ENCODE data around the gene RAD51D.
A peak's percentile ranks its signal among the peaks of the same experiment; 100 is the strongest.

RAD51D gene

GRCh38 chr17:35064516-35065215 is 55.0 kb downstream of the RAD51D start:
- no peak for DNase-seq
- TF ChIP-seq EZH2 (optimal IDR thresholded peaks at IDR 0.05; ENCODE audit: low read depth, low read length) = no peak
- no peak for TF ChIP-seq EZH2phosphoT487 (IDR thresholded peaks at IDR 0.05; ENCODE audit: low read length)
- TF ChIP-seq CTCF (IDR thresholded peaks at IDR 0.05; ENCODE audit: low read length) = no peak
- peak overlapping the region; percentile 55 for H3K4me2 ChIP-seq (ENCODE audit: low read depth, low read length)
- H3K9ac ChIP-seq (ENCODE audit: low read length) = peak overlapping the region; percentile 57
- H3K27ac ChIP-seq (ENCODE audit: low read length) = peak overlapping the region; percentile 93
- H4K20me1 ChIP-seq (ENCODE audit: insufficient read depth, low read length) = no peaks in the 10 kb centered on the region
- H3K27me3 ChIP-seq (replicated peaks; ENCODE audit: insufficient read depth, low read length) = no peaks in the 10 kb centered on the region
- no peak overlapping the region for H2AFZ ChIP-seq (ENCODE audit: low read length)
- H3K79me2 ChIP-seq (ENCODE audit: low read length) = peaks cover 42% of the 10 kb centered on the region
- no peaks in the 10 kb centered on the region for H3K9me3 ChIP-seq (replicated peaks; ENCODE audit: insufficient read depth, low read length)
- H3K36me3 ChIP-seq (replicated peaks; ENCODE audit: insufficient read depth, low read length) = no peaks in the 10 kb centered on the region
- H3K9me2 ChIP-seq (replicated peaks; ENCODE audit: insufficient read depth, low read length) = no peaks in the 10 kb centered on the region
- peaks cover 29% of the 10 kb centered on the region for H3F3A ChIP-seq (ENCODE audit: insufficient read depth, low read length)
- H3K4me1 ChIP-seq (ENCODE audit: low read length) = peaks cover 34% of the 10 kb centered on the region
- peak overlapping the region; percentile 1; the same call in 1 of the 2 replicates for H3K4me3 ChIP-seq (ENCODE audit: low read length)

DNA sequence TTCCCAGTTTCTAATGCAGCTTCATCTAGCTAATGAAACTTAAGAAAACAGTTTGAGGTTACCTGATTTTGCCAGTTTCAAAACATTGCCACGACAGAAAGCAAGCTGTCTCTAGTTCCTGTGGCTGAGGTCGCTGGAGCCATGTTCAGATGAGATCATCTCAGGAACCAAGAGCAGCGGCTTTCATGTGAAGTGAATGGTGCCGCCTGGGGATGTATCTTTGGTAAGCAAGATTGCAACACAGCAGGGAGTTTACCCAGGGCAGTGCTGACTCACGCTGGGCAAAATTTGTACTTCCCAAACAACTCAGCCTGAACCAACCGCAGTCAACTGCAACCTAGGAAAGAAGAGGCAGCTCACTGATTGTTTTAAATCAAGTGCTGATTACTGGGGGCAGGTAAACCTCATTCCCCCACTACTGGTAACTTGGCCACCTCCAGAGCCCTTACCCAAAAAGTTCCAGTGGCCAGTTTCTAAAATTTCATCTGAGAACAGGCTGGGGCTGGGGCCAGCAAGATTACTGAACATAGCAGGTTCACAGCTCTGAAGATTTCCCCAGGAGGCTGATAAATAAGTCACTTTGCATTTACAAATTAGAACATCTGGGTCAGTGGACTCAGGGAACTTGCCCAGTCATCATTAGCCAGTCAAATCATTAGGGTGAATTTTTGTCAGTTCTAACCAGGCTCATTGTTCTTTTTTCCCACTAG is 56.0 kb downstream of the RAD51D start, which contains the start of gene RFFL:
Gene RFFL, minus strand, starts transcription at position 194 of the 710 bp plus-strand sequence. CDS start 37,154 bp downstream, outside the sequence.
- peak within 1 kb of the TSS; percentile 2; the same call in 1 of the 2 replicates for H2AFZ ChIP-seq (ENCODE audit: low read length)
- H3K27me3 ChIP-seq (replicated peaks; ENCODE audit: insufficient read depth, low read length) = no peaks in the 10 kb centered on the region
- no peaks in the 10 kb centered on the region for H3K9me3 ChIP-seq (replicated peaks; ENCODE audit: insufficient read depth, low read length)
- H3K27ac ChIP-seq (ENCODE audit: low read length) = peak within 1 kb of the TSS; percentile 93
- H3F3A ChIP-seq (ENCODE audit: insufficient read depth, low read length) = peaks cover 29% of the 10 kb centered on the region
- DNase-seq = peak; percentile 98
- H3K4me2 ChIP-seq (ENCODE audit: low read depth, low read length) = peak within 1 kb of the TSS; percentile 55
- H3K36me3 ChIP-seq (replicated peaks; ENCODE audit: insufficient read depth, low read length) = no peaks in the 10 kb centered on the region
- H3K4me3 ChIP-seq (ENCODE audit: low read length) = peak within 1 kb of the TSS; percentile 26; the same call in 1 of the 2 replicates
- peak within 1 kb of the TSS; percentile 57 for H3K9ac ChIP-seq (ENCODE audit: low read length)
- H3K4me1 ChIP-seq (ENCODE audit: low read length) = peaks cover 26% of the 10 kb centered on the region
- TF ChIP-seq EZH2phosphoT487 (IDR thresholded peaks at IDR 0.05; ENCODE audit: low read length) = no peak
- TF ChIP-seq CTCF (IDR thresholded peaks at IDR 0.05; ENCODE audit: low read length) = peak; percentile 29
- no peaks in the 10 kb centered on the region for H3K9me2 ChIP-seq (replicated peaks; ENCODE audit: insufficient read depth, low read length)
- no peaks in the 10 kb centered on the region for H4K20me1 ChIP-seq (ENCODE audit: insufficient read depth, low read length)
- H3K79me2 ChIP-seq (ENCODE audit: low read length) = peaks cover 43% of the 10 kb centered on the region

DNA sequence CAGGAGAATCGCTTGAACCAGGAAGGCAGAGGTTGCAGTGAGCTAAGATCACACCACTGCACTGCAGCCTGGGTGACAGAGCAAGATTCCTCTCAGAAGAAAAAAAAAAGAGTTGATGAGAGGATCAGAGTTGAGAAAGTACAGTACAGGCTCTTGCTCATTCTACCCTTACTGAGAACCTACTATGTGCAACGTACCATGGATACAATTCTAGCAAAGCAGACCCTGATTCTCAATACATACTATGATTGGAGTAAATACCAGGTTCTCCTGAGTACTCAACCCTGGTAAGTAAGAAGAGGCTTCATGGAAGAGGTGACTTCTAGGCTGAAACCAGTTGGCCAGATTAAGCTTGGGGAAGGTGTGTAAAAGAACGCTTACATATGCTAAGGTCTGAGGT is 57.4 kb downstream of the RAD51D start:
- no peak overlapping the region for H3K9ac ChIP-seq (ENCODE audit: low read length)
- H3K4me1 ChIP-seq (ENCODE audit: low read length) = peaks cover 26% of the 10 kb centered on the region
- H3F3A ChIP-seq (ENCODE audit: insufficient read depth, low read length) = peaks cover 29% of the 10 kb centered on the region
- TF ChIP-seq EZH2phosphoT487 (IDR thresholded peaks at IDR 0.05; ENCODE audit: low read length) (no peak), CTCF (IDR thresholded peaks at IDR 0.05; ENCODE audit: low read length) (no peak), EZH2 (optimal IDR thresholded peaks at IDR 0.05; ENCODE audit: low read depth, low read length) (no peak)
- H3K4me2 ChIP-seq (ENCODE audit: low read depth, low read length) = peak overlapping the region; percentile 55; the same call in 1 of the 2 replicates
- no peak overlapping the region for H3K4me3 ChIP-seq (ENCODE audit: low read length)
- no peak for DNase-seq
- no peaks in the 10 kb centered on the region for H3K27me3 ChIP-seq (replicated peaks; ENCODE audit: insufficient read depth, low read length)
- no peaks in the 10 kb centered on the region for H4K20me1 ChIP-seq (ENCODE audit: insufficient read depth, low read length)
- H3K9me3 ChIP-seq (replicated peaks; ENCODE audit: insufficient read depth, low read length) = no peaks in the 10 kb centered on the region
- no peaks in the 10 kb centered on the region for H3K36me3 ChIP-seq (replicated peaks; ENCODE audit: insufficient read depth, low read length)
- no peak overlapping the region for H3K27ac ChIP-seq (ENCODE audit: low read length)
- peaks cover 47% of the 10 kb centered on the region for H3K79me2 ChIP-seq (ENCODE audit: low read length)
- H2AFZ ChIP-seq (ENCODE audit: low read length) = no peak overlapping the region
- no peaks in the 10 kb centered on the region for H3K9me2 ChIP-seq (replicated peaks; ENCODE audit: insufficient read depth, low read length)

Data from MM.1S (cell line).